ENCODE data around the gene TBC1D3E. TPM values are rescaled to one million over a fixed set of nuclear protein-coding genes. Genes with fewer than 3 reads are reported as not detected.
"Not testable (repeated sequence)": the region's sequence is repeated elsewhere in the genome, so short reads cannot be mapped to it uniquely, and the experiment has no call there.

Gene TBC1D3E
- total RNA-seq = 10 to 100 TPM in 1 of 3 donors, not detected in 2; 11.5 TPM
- total RNA-seq (2013) = 3.6 TPM

GRCh38 chr17:38127651-38128050, at the start of gene TBC1D3E:
TBC1D3E (plus strand) TSS chr17:38127951; CDS start chr17:38129496, 1,545 bp downstream.
- H3K36me3 ChIP-seq (ENCODE audit: control insufficient read depth, insufficient read depth, low read length); H3K4me3 Mint-ChIP-seq; ATAC-seq; H3K36me3 Mint-ChIP-seq; intact Hi-C loops (cut with micrococcal nuclease); H3K4me1 ChIP-seq (ENCODE audit: control insufficient read depth, insufficient read depth, low read length); H3K9me3 ChIP-seq (ENCODE audit: control insufficient read depth, insufficient read depth, low read length); H3K27me3 ChIP-seq (ENCODE audit: control insufficient read depth, insufficient read depth, low read length); H3K27ac ChIP-seq (ENCODE audit: low read length); H3K4me1 Mint-ChIP-seq; DNase-seq; H3K9me3 Mint-ChIP-seq; H3K27ac Mint-ChIP-seq; H3K4me3 ChIP-seq (ENCODE audit: low read length); H3K27me3 Mint-ChIP-seq (ENCODE audit: low read depth in 2 of 2): not testable (repeated sequence)
- WGBS (ENCODE audit: insufficient coverage) = 91% methylated on average over 3 of the region's 9 CpGs

GRCh38 chr17:38087344-38087743, 40.4 kb upstream of the TBC1D3E start:
- not testable (repeated sequence) for ATAC-seq, H3K4me1 Mint-ChIP-seq
- WGBS (ENCODE audit: insufficient coverage) = no CpG with 5 or more reads among the region's 1 CpG

GRCh38 chr17:38088120-38088519, 39.6 kb upstream of the TBC1D3E start:
- H3K27ac Mint-ChIP-seq; H3K36me3 ChIP-seq (ENCODE audit: control insufficient read depth, insufficient read depth, low read length); H3K4me1 ChIP-seq (ENCODE audit: control insufficient read depth, insufficient read depth, low read length); H3K36me3 Mint-ChIP-seq; DNase-seq; H3K27me3 Mint-ChIP-seq (ENCODE audit: low read depth in 2 of 2); intact Hi-C loops (cut with micrococcal nuclease); H3K27me3 ChIP-seq (ENCODE audit: control insufficient read depth, insufficient read depth, low read length); H3K9me3 Mint-ChIP-seq; H3K4me3 Mint-ChIP-seq; ATAC-seq; H3K4me3 ChIP-seq (ENCODE audit: low read length); H3K4me1 Mint-ChIP-seq; H3K27ac ChIP-seq (ENCODE audit: low read length); H3K9me3 ChIP-seq (ENCODE audit: control insufficient read depth, insufficient read depth, low read length): not testable (repeated sequence)
- WGBS (ENCODE audit: insufficient coverage) = no CpG with 5 or more reads among the region's 10 CpGs

More at GRCh38 chr17:38087344-38087743, 40.4 kb upstream of the TBC1D3E start:
- H3K9me3 Mint-ChIP-seq; H3K27ac Mint-ChIP-seq; H3K4me1 ChIP-seq (ENCODE audit: control insufficient read depth, insufficient read depth, low read length); H3K36me3 Mint-ChIP-seq; H3K27me3 Mint-ChIP-seq (ENCODE audit: low read depth in 2 of 2); H3K9me3 ChIP-seq (ENCODE audit: control insufficient read depth, insufficient read depth, low read length); H3K4me3 ChIP-seq (ENCODE audit: low read length); DNase-seq; H3K27me3 ChIP-seq (ENCODE audit: control insufficient read depth, insufficient read depth, low read length); H3K36me3 ChIP-seq (ENCODE audit: control insufficient read depth, insufficient read depth, low read length); H3K4me3 Mint-ChIP-seq; H3K27ac ChIP-seq (ENCODE audit: low read length); intact Hi-C loops (cut with micrococcal nuclease): not testable (repeated sequence)

- H3K27ac ChIP-seq (ENCODE audit: low read length); H3K27me3 Mint-ChIP-seq (ENCODE audit: low read depth in 2 of 2); H3K27ac Mint-ChIP-seq; H3K9me3 ChIP-seq (ENCODE audit: control insufficient read depth, insufficient read depth, low read length); H3K4me3 Mint-ChIP-seq; intact Hi-C loops (cut with micrococcal nuclease); H3K36me3 ChIP-seq (ENCODE audit: control insufficient read depth, insufficient read depth, low read length); DNase-seq; ATAC-seq; H3K36me3 Mint-ChIP-seq; H3K9me3 Mint-ChIP-seq; H3K27me3 ChIP-seq (ENCODE audit: control insufficient read depth, insufficient read depth, low read length); H3K4me1 ChIP-seq (ENCODE audit: control insufficient read depth, insufficient read depth, low read length); H3K4me1 Mint-ChIP-seq; H3K4me3 ChIP-seq (ENCODE audit: low read length): not testable (repeated sequence)
- WGBS (ENCODE audit: insufficient coverage) = no CpG with 5 or more reads among the region's 2 CpGs
Measured at GRCh38 chr17:38094059-38094694, 33.6 kb upstream of the TBC1D3E start.

GRCh38 chr17:38099262-38099661, 28.5 kb upstream of the TBC1D3E start:
- H3K9me3 Mint-ChIP-seq = not testable (repeated sequence)

GRCh38 chr17:38119829-38120228, 7.9 kb upstream of the TBC1D3E start:
- H3K4me3 Mint-ChIP-seq; H3K36me3 Mint-ChIP-seq; H3K9me3 Mint-ChIP-seq; DNase-seq; H3K27me3 Mint-ChIP-seq (ENCODE audit: low read depth in 2 of 2); H3K4me1 Mint-ChIP-seq; H3K4me3 ChIP-seq (ENCODE audit: low read length); H3K27ac ChIP-seq (ENCODE audit: low read length); H3K27ac Mint-ChIP-seq; H3K36me3 ChIP-seq (ENCODE audit: control insufficient read depth, insufficient read depth, low read length); H3K9me3 ChIP-seq (ENCODE audit: control insufficient read depth, insufficient read depth, low read length); H3K27me3 ChIP-seq (ENCODE audit: control insufficient read depth, insufficient read depth, low read length); ATAC-seq; H3K4me1 ChIP-seq (ENCODE audit: control insufficient read depth, insufficient read depth, low read length); intact Hi-C loops (cut with micrococcal nuclease): not testable (repeated sequence)
- no CpG with 5 or more reads among the region's 1 CpG for WGBS (ENCODE audit: insufficient coverage)

More at GRCh38 chr17:38099262-38099661, 28.5 kb upstream of the TBC1D3E start:
- H3K27ac ChIP-seq (ENCODE audit: low read length); H3K27me3 Mint-ChIP-seq (ENCODE audit: low read depth in 2 of 2); H3K36me3 ChIP-seq (ENCODE audit: control insufficient read depth, insufficient read depth, low read length); H3K27me3 ChIP-seq (ENCODE audit: control insufficient read depth, insufficient read depth, low read length); H3K4me3 Mint-ChIP-seq; H3K9me3 ChIP-seq (ENCODE audit: control insufficient read depth, insufficient read depth, low read length); H3K4me3 ChIP-seq (ENCODE audit: low read length); H3K4me1 Mint-ChIP-seq; ATAC-seq; DNase-seq; intact Hi-C loops (cut with micrococcal nuclease); H3K36me3 Mint-ChIP-seq; H3K4me1 ChIP-seq (ENCODE audit: control insufficient read depth, insufficient read depth, low read length); H3K27ac Mint-ChIP-seq: not testable (repeated sequence)
- no CpG with 5 or more reads among the region's 1 CpG for WGBS (ENCODE audit: insufficient coverage)

GRCh38 chr17:38134860-38135259, 7.1 kb downstream of the TBC1D3E start:
- H3K27ac Mint-ChIP-seq; H3K9me3 Mint-ChIP-seq; H3K27ac ChIP-seq (ENCODE audit: low read length); H3K4me3 ChIP-seq (ENCODE audit: low read length); H3K4me1 ChIP-seq (ENCODE audit: control insufficient read depth, insufficient read depth, low read length); H3K27me3 Mint-ChIP-seq (ENCODE audit: low read depth in 2 of 2); ATAC-seq; intact Hi-C loops (cut with micrococcal nuclease); H3K9me3 ChIP-seq (ENCODE audit: control insufficient read depth, insufficient read depth, low read length); H3K27me3 ChIP-seq (ENCODE audit: control insufficient read depth, insufficient read depth, low read length); DNase-seq; H3K4me1 Mint-ChIP-seq; H3K36me3 ChIP-seq (ENCODE audit: control insufficient read depth, insufficient read depth, low read length); H3K4me3 Mint-ChIP-seq; H3K36me3 Mint-ChIP-seq: not testable (repeated sequence)
- 89% methylated on average over 6 of the region's 16 CpGs for WGBS (ENCODE audit: insufficient coverage)
